HepG2 (cell line): Measurements from ENCODE around the gene DLX3. TPM values are rescaled to one million over a fixed set of nuclear protein-coding genes. Genes with fewer than 3 reads are reported as not detected.

Source experiments
- GLI4 ChIP-seq: sonication (generic); formaldehyde crosslinking; IDR thresholded peaks from 2 replicates; pipeline ENCODE4 v1.5.1; 2020; ENCODE audit warnings: missing genetic modification reagents, mild to moderate bottlenecking, moderate library complexity, borderline replicate concordance
- GLMP ChIP-seq: sonication (generic); formaldehyde crosslinking; IDR thresholded peaks from 2 replicates; pipeline ENCODE4 v1.9.0; 2021; ENCODE audit warnings: missing genetic modification reagents, mild to moderate bottlenecking, borderline replicate concordance
- JUN ChIP-seq: sonication (generic); formaldehyde crosslinking; IDR thresholded peaks from 2 replicates; pipeline ENCODE4 v1.4.0; 2020; ENCODE audit warnings: mild to moderate bottlenecking, missing genetic modification reagents
- MEIS2 ChIP-seq: sonication (generic); formaldehyde crosslinking; IDR thresholded peaks from 2 replicates; pipeline ENCODE4 v1.9.0; 2021; ENCODE audit warnings: mild to moderate bottlenecking, missing genetic modification reagents
- NCOA1 ChIP-seq: sonication (generic); formaldehyde crosslinking; IDR thresholded peaks from 2 replicates; pipeline ENCODE4 v1.9.0; 2021; ENCODE audit warnings: missing genetic modification reagents
- NCOR1 ChIP-seq: fragments of 200-600 bp; sonication (generic); IDR thresholded peaks from 2 replicates; pipeline ENCODE4 v1.7.0; 2017; ENCODE audit warnings: antibody characterized with exemption, low read length, borderline replicate concordance
- PITX1 ChIP-seq: sonication (generic); formaldehyde crosslinking; IDR thresholded peaks from 2 replicates; pipeline ENCODE4 v1.5.1; 2020; ENCODE audit warnings: mild to moderate bottlenecking, missing genetic modification reagents
- PLRG1 ChIP-seq: fragments of 450-650 bp; conservative IDR thresholded peaks from 2 replicates; pipeline ENCODE4 v1.6.1; 2016
- ZNF3 ChIP-seq: IDR thresholded peaks from 2 replicates; pipeline ENCODE4 v1.7.0; 2017; ENCODE audit warnings: inconsistent platforms
- ZNF354B ChIP-seq: sonication (generic); formaldehyde crosslinking; IDR thresholded peaks from 2 replicates; pipeline ENCODE4 v1.8.0; 2022; ENCODE audit warnings: mild to moderate bottlenecking, missing genetic modification reagents
- ZNF768 ChIP-seq: sonication (generic); formaldehyde crosslinking; IDR thresholded peaks from 2 replicates; pipeline ENCODE4 v1.4.0; 2020; ENCODE audit warnings: missing genetic modification reagents
- polyA plus RNA-seq, 8 experiments: library from polyadenylated mRNA; depleted of rRNA in 3 of 8; stranded (reverse) in 7 of 8; unstranded in 1 of 8; fragments of >200 nt; fragmentation: Illumina TruSeq in 4 of 8; extraction: Trizol in 4 of 8; gene quantifications; 2 replicates each; pipeline versions ENCODE4 v1.2.1 to v1.2.3, GENCODE V29; 2011 to 2016; ENCODE audit warnings: low read depth in 4 of 8, missing spikeins in 1 of 8, mixed read lengths in 1 of 8; ENCODE audit not compliant: insufficient read depth in 1 of 8
- total RNA-seq, 5 experiments: library from RNA; depleted of rRNA; stranded (reverse); fragments of >200 nt; fragmentation: Illumina TruSeq; extraction: Trizol; gene quantifications; 2 replicates each; pipeline ENCODE4 v1.2.3, GENCODE V29; 2016; ENCODE audit warnings: low read depth in 1 of 5
- TF ChIP-seq, protein P1 (sequence below), 2 experiments: sonication (generic) in 1 of 2; formaldehyde crosslinking in 1 of 2; IDR thresholded peaks; 2 replicates each; pipeline versions ENCODE4 v1.5.1 to v1.6.1; 2011 to 2020; ENCODE audit warnings: borderline replicate concordance in 1 of 2, low read depth in 1 of 2, low read length in 1 of 2, mild to moderate bottlenecking in 1 of 2, missing genetic modification reagents in 1 of 2, moderate library complexity in 1 of 2
- TF ChIP-seq, protein P2 (sequence below): sonication (generic); formaldehyde crosslinking; IDR thresholded peaks from 2 replicates; pipeline ENCODE4 v1.8.0; 2022; ENCODE audit warnings: mild to moderate bottlenecking, missing genetic modification reagents; ENCODE audit not compliant: insufficient replicate concordance
- TF ChIP-seq, protein P3 (sequence below): sonication (generic); formaldehyde crosslinking; IDR thresholded peaks from one replicate; pipeline ENCODE4 v1.5.1; 2020; ENCODE audit warnings: mild to moderate bottlenecking, missing genetic modification reagents; ENCODE audit errors: not compliant biosample characterization

Gene DLX3
- total and polyA plus RNA-seq, 2 of the 13 experiments (the other 11 are each of a cell fraction or from before 2014, with no cell fraction given), result 0.03 TPM; not detected in 1

GRCh38 chr17:49996495-49997300 is 1.7 kb upstream of the DLX3 start (continued):
- TF ChIP-seq GLMP (CRISPR knock-in tag), result no peak
- no peak; the same call in 1 of the 2 replicates for TF ChIP-seq MEIS2 (CRISPR knock-in tag)
- TF ChIP-seq NCOA1 (CRISPR knock-in tag), result no peak
- no peak for TF ChIP-seq JUN (CRISPR knock-in tag)
- no peak for TF ChIP-seq NCOR1
- no peak for TF ChIP-seq PLRG1
- no peak for TF ChIP-seq GLI4 (CRISPR knock-in tag)
- peak; percentile 22; the same call in 1 of the 2 replicates for TF ChIP-seq PITX1 (CRISPR knock-in tag)
- peak; percentile 70 for TF ChIP-seq ZNF768 (CRISPR knock-in tag)
- TF ChIP-seq ZNF3 (CRISPR knock-in tag), result no peak
- TF ChIP-seq, protein P1, sequence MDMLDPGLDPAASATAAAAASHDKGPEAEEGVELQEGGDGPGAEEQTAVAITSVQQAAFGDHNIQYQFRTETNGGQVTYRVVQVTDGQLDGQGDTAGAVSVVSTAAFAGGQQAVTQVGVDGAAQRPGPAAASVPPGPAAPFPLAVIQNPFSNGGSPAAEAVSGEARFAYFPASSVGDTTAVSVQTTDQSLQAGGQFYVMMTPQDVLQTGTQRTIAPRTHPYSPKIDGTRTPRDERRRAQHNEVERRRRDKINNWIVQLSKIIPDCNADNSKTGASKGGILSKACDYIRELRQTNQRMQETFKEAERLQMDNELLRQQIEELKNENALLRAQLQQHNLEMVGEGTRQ (IDR thresholded peaks at IDR 0.05; ENCODE audit: low read depth, low read length), result no peak
- TF ChIP-seq, protein P1 (CRISPR knock-in tag; IDR thresholded peaks at IDR 0.05; ENCODE audit: borderline replicate concordance), result no peak
- TF ChIP-seq, protein P2, sequence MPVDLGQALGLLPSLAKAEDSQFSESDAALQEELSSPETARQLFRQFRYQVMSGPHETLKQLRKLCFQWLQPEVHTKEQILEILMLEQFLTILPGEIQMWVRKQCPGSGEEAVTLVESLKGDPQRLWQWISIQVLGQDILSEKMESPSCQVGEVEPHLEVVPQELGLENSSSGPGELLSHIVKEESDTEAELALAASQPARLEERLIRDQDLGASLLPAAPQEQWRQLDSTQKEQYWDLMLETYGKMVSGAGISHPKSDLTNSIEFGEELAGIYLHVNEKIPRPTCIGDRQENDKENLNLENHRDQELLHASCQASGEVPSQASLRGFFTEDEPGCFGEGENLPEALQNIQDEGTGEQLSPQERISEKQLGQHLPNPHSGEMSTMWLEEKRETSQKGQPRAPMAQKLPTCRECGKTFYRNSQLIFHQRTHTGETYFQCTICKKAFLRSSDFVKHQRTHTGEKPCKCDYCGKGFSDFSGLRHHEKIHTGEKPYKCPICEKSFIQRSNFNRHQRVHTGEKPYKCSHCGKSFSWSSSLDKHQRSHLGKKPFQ (CRISPR knock-in tag), result no peak
- peak; percentile 70; the same call in 1 of the 2 replicates for TF ChIP-seq ZNF354B (CRISPR knock-in tag)
- TF ChIP-seq, protein P3, sequence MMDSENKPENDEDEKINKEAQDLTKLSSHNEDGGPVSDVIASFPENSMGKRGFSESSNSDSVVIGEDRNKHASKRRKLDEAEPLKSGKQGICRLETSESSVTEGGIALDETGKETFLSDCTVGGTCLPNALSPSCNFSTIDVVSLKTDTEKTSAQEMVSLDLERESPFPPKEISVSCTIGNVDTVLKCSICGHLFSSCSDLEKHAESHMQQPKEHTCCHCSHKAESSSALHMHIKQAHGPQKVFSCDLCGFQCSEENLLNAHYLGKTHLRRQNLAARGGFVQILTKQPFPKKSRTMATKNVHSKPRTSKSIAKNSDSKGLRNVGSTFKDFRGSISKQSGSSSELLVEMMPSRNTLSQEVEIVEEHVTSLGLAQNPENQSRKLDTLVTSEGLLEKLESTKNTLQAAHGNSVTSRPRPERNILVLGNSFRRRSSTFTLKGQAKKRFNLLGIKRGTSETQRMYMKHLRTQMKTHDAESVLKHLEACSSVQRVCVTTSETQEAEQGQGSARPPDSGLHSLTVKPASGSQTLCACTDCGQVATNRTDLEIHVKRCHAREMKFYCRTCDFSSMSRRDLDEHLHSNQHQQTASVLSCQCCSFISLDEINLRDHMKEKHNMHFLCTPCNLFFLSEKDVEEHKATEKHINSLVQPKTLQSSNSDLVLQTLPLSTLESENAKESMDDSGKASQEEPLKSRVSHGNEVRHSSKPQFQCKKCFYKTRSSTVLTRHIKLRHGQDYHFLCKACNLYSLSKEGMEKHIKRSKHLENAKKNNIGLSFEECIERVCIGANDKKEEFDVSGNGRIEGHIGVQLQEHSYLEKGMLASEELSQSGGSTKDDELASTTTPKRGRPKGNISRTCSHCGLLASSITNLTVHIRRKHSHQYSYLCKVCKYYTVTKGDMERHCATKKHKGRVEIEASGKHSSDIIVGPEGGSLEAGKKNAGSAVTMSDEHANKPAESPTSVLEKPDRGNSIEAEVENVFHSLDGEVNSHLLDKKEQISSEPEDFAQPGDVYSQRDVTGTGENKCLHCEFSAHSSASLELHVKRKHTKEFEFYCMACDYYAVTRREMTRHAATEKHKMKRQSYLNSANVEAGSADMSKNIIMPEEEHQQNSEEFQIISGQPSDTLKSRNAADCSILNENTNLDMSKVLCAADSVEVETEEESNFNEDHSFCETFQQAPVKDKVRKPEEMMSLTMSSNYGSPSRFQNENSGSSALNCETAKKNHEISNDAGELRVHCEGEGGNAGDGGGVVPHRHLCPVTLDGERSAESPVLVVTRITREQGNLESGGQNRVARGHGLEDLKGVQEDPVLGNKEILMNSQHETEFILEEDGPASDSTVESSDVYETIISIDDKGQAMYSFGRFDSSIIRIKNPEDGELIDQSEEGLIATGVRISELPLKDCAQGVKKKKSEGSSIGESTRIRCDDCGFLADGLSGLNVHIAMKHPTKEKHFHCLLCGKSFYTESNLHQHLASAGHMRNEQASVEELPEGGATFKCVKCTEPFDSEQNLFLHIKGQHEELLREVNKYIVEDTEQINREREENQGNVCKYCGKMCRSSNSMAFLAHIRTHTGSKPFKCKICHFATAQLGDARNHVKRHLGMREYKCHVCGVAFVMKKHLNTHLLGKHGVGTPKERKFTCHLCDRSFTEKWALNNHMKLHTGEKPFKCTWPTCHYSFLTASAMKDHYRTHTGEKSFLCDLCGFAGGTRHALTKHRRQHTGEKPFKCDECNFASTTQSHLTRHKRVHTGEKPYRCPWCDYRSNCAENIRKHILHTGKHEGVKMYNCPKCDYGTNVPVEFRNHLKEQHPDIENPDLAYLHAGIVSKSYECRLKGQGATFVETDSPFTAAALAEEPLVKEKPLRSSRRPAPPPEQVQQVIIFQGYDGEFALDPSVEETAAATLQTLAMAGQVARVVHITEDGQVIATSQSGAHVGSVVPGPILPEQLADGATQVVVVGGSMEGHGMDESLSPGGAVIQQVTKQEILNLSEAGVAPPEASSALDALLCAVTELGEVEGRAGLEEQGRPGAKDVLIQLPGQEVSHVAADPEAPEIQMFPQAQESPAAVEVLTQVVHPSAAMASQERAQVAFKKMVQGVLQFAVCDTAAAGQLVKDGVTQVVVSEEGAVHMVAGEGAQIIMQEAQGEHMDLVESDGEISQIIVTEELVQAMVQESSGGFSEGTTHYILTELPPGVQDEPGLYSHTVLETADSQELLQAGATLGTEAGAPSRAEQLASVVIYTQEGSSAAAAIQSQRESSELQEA (CRISPR knock-in tag), result no peak
